GM19463 (cell line): Measurements from ENCODE around the gene WFIKKN1.
"Not testable (repeated sequence)": the region's sequence is repeated elsewhere in the genome, so short reads cannot be mapped to it uniquely, and the experiment has no call there.

ENCODE experiments used
- ATAC-seq: cut with Tn5 transposase; IDR thresholded peaks from one replicate; pipeline ENCODE4 v1.9.1; 2021; ENCODE audit warnings: mild to moderate bottlenecking, moderate library complexity; ENCODE audit not compliant: unreplicated experiment

Gene WFIKKN1

GRCh38 chr16:593807-594206 is 37.0 kb upstream of the WFIKKN1 start:
- ATAC-seq, result no peak

GRCh38 chr16:595094-595528 is 35.7 kb upstream of the WFIKKN1 start:
- ATAC-seq, result no peak

GRCh38 chr16:595942-596735 is 34.6 kb upstream of the WFIKKN1 start:
- ATAC-seq, result no peak

GRCh38 chr16:596736-597060 is 34.1 kb upstream of the WFIKKN1 start:
- ATAC-seq, result no peak

- ATAC-seq, result not testable (repeated sequence)
These were observed 33.1 kb upstream of the WFIKKN1 start for GRCh38 chr16:597655-598054.

GRCh38 chr16:598823-599739 is 31.7 kb upstream of the WFIKKN1 start:
- ATAC-seq, result no peak

GRCh38 chr16:600781-601180 is 30.0 kb upstream of the WFIKKN1 start:
- no peak for ATAC-seq

- ATAC-seq, result no peak
These were observed 26.9 kb upstream of the WFIKKN1 start for GRCh38 chr16:603933-604332.

GRCh38 chr16:606656-607307 is 24.0 kb upstream of the WFIKKN1 start:
- no peak for ATAC-seq

- ATAC-seq, result no peak
These were observed 22.8 kb upstream of the WFIKKN1 start for GRCh38 chr16:608019-608418.

- no peak for ATAC-seq
These were observed 21.5 kb upstream of the WFIKKN1 start for GRCh38 chr16:609316-609715.

- ATAC-seq, result no peak
These were observed 20.8 kb upstream of the WFIKKN1 start for GRCh38 chr16:609984-610383.

GRCh38 chr16:610513-611381 is 20.0 kb upstream of the WFIKKN1 start:
- ATAC-seq, result no peak

GRCh38 chr16:615122-615521 is 15.7 kb upstream of the WFIKKN1 start:
- ATAC-seq, result no peak

GRCh38 chr16:616733-617586 is 13.8 kb upstream of the WFIKKN1 start:
- ATAC-seq, result no peak

GRCh38 chr16:617855-618254 is 12.9 kb upstream of the WFIKKN1 start:
- no peak for ATAC-seq

GRCh38 chr16:619476-620100 is 11.2 kb upstream of the WFIKKN1 start:
- ATAC-seq, result no peak

- no peak for ATAC-seq
These were observed 9.9 kb upstream of the WFIKKN1 start for GRCh38 chr16:620700-621525.
